Caco-2 (cell line): ENCODE results near the gene SH3BP5. TPM values are rescaled to one million over a fixed set of nuclear protein-coding genes. Genes with fewer than 3 reads are reported as not detected.

Experiments used
- BruUV-seq: library from RNA; stranded (reverse); fragments of 400-500 nt; replicated peaks from 2 replicates; lab custom pipeline; 2021; lab: Mats Ljungman, UMichigan
- CTCF ChIA-PET: fragments of 300-600 bp; sonication (Branson Sonifier 250); formaldehyde crosslinking; loops from one replicate; lab custom pipeline; 2022; ENCODE audit warnings: antibody characterized with exemption; lab: Charles Lee
- POLR2A ChIA-PET: fragments of 300-600 bp; sonication (Branson Sonifier 250); formaldehyde crosslinking; loops from one replicate; lab custom pipeline; 2022; ENCODE audit warnings: antibody characterized with exemption; lab: Charles Lee
- DNase-seq, 2 experiments: peaks; one replicate each; pipeline versions ENCODE4 v3.0.0 to v3.0.0-alpha.2; 2020 to 2022
- H3K27me3 ChIP-seq: replicated peaks from 2 replicates; pipeline ENCODE4 v1.6.0; 2011; ENCODE audit warnings: low read length; ENCODE audit not compliant: control insufficient read depth, insufficient read depth
- H3K36me3 ChIP-seq: 2 replicates; pipeline ENCODE4 v1.5.1; 2011; ENCODE audit warnings: low read length; ENCODE audit not compliant: control insufficient read depth, insufficient read depth
- H3K4me1 ChIP-seq: fragments of 250-450 bp; sonication (Bioruptor Pico); 2 replicates; pipeline ENCODE4 v1.5.1; 2020; ENCODE audit warnings: mild to moderate bottlenecking
- H3K4me3 ChIP-seq: 2 replicates; pipeline ENCODE4 v1.5.1; 2011; ENCODE audit warnings: low read depth, mild to moderate bottlenecking, control low read depth, low read length
- H3K9me3 ChIP-seq: fragments of 250-450 bp; sonication (Bioruptor Pico); 2 replicates; pipeline ENCODE4 v1.5.1; 2020; ENCODE audit warnings: mild to moderate bottlenecking, moderate library complexity
- H3K27ac Mint-ChIP-seq: one replicate; pipeline ENCODE4 v1.8.0; 2022; ENCODE audit warnings: mixed read lengths; ENCODE audit not compliant: unreplicated experiment
- H3K27me3 Mint-ChIP-seq: one replicate; pipeline ENCODE4 v1.8.0; 2022; ENCODE audit warnings: mixed read lengths; ENCODE audit not compliant: insufficient read depth, unreplicated experiment
- H3K36me3 Mint-ChIP-seq: one replicate; pipeline ENCODE4 v1.8.0; 2022; ENCODE audit warnings: mild to moderate bottlenecking, mixed read lengths; ENCODE audit not compliant: insufficient read depth, unreplicated experiment
- H3K4me1 Mint-ChIP-seq: one replicate; pipeline ENCODE4 v1.8.0; 2022; ENCODE audit warnings: low read depth, mixed read lengths; ENCODE audit not compliant: unreplicated experiment
- H3K4me3 Mint-ChIP-seq: one replicate; pipeline ENCODE4 v1.8.0; 2022; ENCODE audit warnings: mild to moderate bottlenecking, moderate library complexity, mixed read lengths; ENCODE audit not compliant: unreplicated experiment
- H3K9me3 Mint-ChIP-seq: one replicate; pipeline ENCODE4 v1.8.0; 2022; ENCODE audit warnings: mixed read lengths; ENCODE audit not compliant: unreplicated experiment
- intact Hi-C: fragments of 100-400 bp; cut with micrococcal nuclease; formaldehyde crosslinking; loops from one replicate; pipeline ENCODE4 v1.10.0; 2022; ENCODE audit not compliant: unreplicated experiment
- total RNA-seq: library from RNA; stranded (reverse); gene quantifications from 2 replicates; pipeline ENCODE4 v1.2.3, GENCODE V29; 2022
- TF ChIP-seq, protein P1 (sequence below), 2 experiments: fragments of 200-600 bp in 1 of 2; IDR thresholded peaks; 1 replicate in 1 of 2; 2 replicates in 1 of 2; pipeline versions ENCODE4 v1.5.1 to v1.8.0; 2011 to 2022; ENCODE audit warnings: antibody characterized with exemption in 1 of 2, control low read depth in 1 of 2, inconsistent platforms in 1 of 2, low read depth in 1 of 2, low read length in 1 of 2, mild to moderate bottlenecking in 1 of 2, moderate library complexity in 1 of 2; ENCODE audit not compliant: insufficient read depth in 1 of 2, severe bottlenecking in 1 of 2, unreplicated experiment in 1 of 2

The SH3BP5 gene
- total RNA-seq, 1 experiment from 2014 or later, result 26.1 TPM

DNA sequence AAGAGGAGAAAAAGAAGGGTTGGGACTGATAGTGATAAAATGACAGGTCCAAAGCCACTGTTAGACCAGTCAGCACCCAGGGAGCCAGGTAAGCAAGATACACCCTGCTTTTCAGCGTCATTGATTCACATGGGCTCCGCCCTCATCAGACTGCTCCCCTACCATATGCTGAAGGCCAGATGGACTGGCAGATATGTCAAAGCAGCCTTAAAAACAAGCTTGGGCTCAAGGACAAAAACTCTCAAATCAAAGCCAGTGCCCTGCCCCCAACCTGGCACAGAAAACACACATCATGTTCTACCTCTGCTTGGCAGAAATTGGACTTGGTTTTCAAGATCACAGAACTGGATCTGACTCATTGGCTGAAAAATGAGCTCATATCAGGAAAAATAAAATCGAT lies 33.4 kb downstream of the SH3BP5 start:
- H3K4me1 ChIP-seq, result peaks cover under 1% of the 10 kb centered on the region; the same call in 1 of the 2 replicates
- ChIA-PET CTCF (interaction anchor here (0.7 kb wide), 1 partner anchor 86 kb away, joined by 3 read pairs; no protein-coding TSS in a partner anchor), POLR2A (no interaction called here)
- intact Hi-C loops, result no loop called here
- DNase-seq, result no peak
- no peaks in the 10 kb centered on the region for H3K9me3 ChIP-seq
- no peak overlapping the region for H3K4me3 Mint-ChIP-seq
- H3K36me3 Mint-ChIP-seq, result peaks cover 43% of the 10 kb centered on the region
- H3K9me3 Mint-ChIP-seq, result peaks cover 15% of the 10 kb centered on the region
- TF ChIP-seq, protein P1, sequence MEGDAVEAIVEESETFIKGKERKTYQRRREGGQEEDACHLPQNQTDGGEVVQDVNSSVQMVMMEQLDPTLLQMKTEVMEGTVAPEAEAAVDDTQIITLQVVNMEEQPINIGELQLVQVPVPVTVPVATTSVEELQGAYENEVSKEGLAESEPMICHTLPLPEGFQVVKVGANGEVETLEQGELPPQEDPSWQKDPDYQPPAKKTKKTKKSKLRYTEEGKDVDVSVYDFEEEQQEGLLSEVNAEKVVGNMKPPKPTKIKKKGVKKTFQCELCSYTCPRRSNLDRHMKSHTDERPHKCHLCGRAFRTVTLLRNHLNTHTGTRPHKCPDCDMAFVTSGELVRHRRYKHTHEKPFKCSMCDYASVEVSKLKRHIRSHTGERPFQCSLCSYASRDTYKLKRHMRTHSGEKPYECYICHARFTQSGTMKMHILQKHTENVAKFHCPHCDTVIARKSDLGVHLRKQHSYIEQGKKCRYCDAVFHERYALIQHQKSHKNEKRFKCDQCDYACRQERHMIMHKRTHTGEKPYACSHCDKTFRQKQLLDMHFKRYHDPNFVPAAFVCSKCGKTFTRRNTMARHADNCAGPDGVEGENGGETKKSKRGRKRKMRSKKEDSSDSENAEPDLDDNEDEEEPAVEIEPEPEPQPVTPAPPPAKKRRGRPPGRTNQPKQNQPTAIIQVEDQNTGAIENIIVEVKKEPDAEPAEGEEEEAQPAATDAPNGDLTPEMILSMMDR (IDR thresholded peaks at IDR 0.05; ENCODE audit: insufficient read depth in 1 of 2, low read depth in 1 of 2, low read length in 1 of 2, severe bottlenecking in 1 of 2, unreplicated experiment in 1 of 2), result no peak
- no peak overlapping the region for H3K4me3 ChIP-seq
- no TSS peak for BruUV-seq
- H3K27me3 Mint-ChIP-seq, result no peaks in the 10 kb centered on the region
- H3K27ac Mint-ChIP-seq, result no peak overlapping the region
- no peaks in the 10 kb centered on the region for H3K27me3 ChIP-seq
- no peaks in the 10 kb centered on the region for H3K36me3 ChIP-seq
- H3K4me1 Mint-ChIP-seq, result peaks cover 19% of the 10 kb centered on the region

- H3K4me3 ChIP-seq, result no peak overlapping the region
- Mint-ChIP-seq H3K4me3 (no peak overlapping the region), H3K36me3 (peaks cover 44% of the 10 kb centered on the region), H3K27ac (no peak overlapping the region), H3K9me3 (peaks cover 17% of the 10 kb centered on the region), H3K27me3 (no peaks in the 10 kb centered on the region), H3K4me1 (peaks cover 20% of the 10 kb centered on the region)
- ChIA-PET CTCF (no interaction called here), POLR2A (no interaction called here)
- no peaks in the 10 kb centered on the region for H3K27me3 ChIP-seq
- DNase-seq, result no peak
- intact Hi-C loops, result no loop called here
- TF ChIP-seq, protein P1 (IDR thresholded peaks at IDR 0.05; ENCODE audit: insufficient read depth in 1 of 2, low read depth in 1 of 2, low read length in 1 of 2, severe bottlenecking in 1 of 2, unreplicated experiment in 1 of 2), result no peak
- no peaks in the 10 kb centered on the region for H3K4me1 ChIP-seq
- no TSS peak for BruUV-seq
- H3K36me3 ChIP-seq, result no peaks in the 10 kb centered on the region
- H3K9me3 ChIP-seq, result no peaks in the 10 kb centered on the region
Measured at GRCh38 chr3:15298504-15298903, 33.9 kb downstream of the SH3BP5 start.

DNA sequence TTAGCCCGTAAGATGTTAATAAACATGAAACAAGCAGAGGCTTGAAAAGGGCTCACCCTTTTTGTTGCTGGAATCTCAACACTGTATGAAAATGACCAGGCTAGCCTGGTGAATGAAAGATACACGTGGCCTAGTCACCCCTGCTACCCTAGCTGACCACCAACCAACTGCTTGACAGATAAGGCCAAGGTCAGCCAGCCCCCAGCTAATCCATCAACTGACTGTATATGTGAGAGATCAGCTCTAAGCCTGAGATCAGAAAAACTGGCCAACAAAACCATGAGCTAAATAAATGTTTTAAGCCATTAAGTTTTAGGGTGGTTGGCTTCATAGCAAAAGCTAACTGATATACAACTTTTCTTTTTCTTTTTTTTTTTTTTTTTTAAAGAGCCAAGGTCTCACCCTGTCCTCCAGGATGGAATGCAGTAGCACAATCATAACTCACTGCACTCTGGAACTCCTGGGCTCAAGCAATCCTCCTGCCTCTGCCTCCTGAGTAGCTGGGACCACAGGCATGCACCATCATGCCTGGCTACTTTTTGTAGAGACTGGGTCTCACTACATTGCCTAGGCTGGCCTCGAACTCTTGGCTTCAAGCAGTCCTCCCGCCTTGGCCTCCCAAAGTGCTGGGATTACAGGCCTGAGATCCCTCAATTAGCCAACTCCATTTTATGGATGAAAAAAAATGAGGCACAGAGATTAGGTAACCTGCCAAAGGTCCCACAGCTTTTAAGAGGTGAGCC lies 34.6 kb downstream of the SH3BP5 start:
- Mint-ChIP-seq H3K9me3 (peaks cover 17% of the 10 kb centered on the region), H3K4me3 (no peak overlapping the region), H3K27ac (no peak overlapping the region), H3K4me1 (peaks cover 20% of the 10 kb centered on the region), H3K36me3 (peaks cover 39% of the 10 kb centered on the region), H3K27me3 (no peaks in the 10 kb centered on the region)
- Histone ChIP-seq H3K9me3 (no peaks in the 10 kb centered on the region), H3K4me3 (no peak overlapping the region), H3K4me1 (0 out of 2 replicates have a peak, but pooled peaks cover 2% of the 10 kb centered on the region), H3K36me3 (no peaks in the 10 kb centered on the region), H3K27me3 (no peaks in the 10 kb centered on the region)
- intact Hi-C loops, result no loop called here
- CTCF ChIA-PET, result no interaction called here
- POLR2A ChIA-PET, result no interaction called here
- BruUV-seq, result no TSS peak
- DNase-seq, result no peak
- TF ChIP-seq, protein P1 (IDR thresholded peaks at IDR 0.05; ENCODE audit: insufficient read depth in 1 of 2, low read depth in 1 of 2, low read length in 1 of 2, severe bottlenecking in 1 of 2, unreplicated experiment in 1 of 2), result no peak
